Measurements from ENCODE around the gene METTL8. TPM values are rescaled to one million over a fixed set of nuclear protein-coding genes. Genes with fewer than 3 reads are reported as not detected.
A peak's percentile ranks its signal among the peaks of the same experiment; 100 is the strongest.

Gene METTL8
- total and polyA plus RNA-seq, 2 of the 13 experiments (the other 11 are each of a cell fraction or from before 2014, with no cell fraction given), result 18.6 to 68.2 TPM

DNA sequence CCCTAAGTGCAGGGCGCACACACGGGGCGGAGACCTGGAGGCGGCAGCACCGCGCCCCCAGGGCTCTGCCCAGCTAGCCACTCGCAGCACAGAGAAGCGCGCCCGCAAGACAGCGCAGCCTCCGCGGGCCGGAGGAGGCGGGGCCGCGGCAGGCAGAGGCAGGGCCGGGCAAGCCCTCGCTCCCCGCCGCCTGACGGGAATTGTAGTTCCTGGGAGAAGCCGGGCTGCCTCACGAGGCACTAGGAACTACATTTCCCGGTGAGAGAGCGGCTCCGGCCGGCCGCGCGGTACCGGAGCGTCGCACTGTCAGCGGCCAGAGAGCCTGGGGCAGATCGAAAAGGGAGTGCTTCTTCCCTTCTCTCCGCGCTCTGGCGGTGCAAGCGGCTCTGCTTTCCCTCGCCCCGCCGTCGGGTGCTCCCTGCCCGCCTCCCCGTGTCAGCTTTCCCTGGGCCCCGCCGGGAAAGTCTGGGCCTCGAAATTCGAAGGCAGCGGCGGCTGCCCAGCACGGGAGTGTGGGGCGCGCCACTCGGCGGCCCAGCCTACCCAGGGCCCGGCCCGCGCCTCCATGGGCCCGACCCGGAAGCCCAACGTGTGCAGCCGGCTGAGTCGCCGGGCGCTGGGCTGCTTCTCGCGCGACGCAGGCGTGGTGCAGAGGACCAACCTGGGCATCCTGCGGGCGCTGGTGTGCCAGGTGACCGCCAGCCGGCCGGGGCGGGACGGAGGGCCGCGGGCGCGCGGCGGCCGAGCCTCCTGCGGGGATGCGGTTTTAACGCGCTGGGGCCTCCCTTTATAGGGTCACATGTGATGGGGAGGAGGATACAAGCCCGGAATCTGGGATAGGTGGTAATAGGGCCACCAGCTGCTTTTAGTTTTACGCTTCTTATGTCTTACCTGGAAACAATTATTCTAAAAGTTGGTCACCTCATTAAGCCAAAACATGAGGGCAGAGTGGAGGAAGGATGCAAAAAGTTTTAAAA, 511 bp upstream of the METTL8 start, which contains the start of gene DCAF17 (continued):
- TF ChIP-seq ZNF503 (CRISPR knock-in tag; IDR thresholded peaks at IDR 0.05), result peak; percentile 74
- TF ChIP-seq ZBTB21 (CRISPR knock-in tag; IDR thresholded peaks at IDR 0.05), result no peak
- TF ChIP-seq KAT8 (CRISPR knock-in tag; IDR thresholded peaks at IDR 0.05), result peak; percentile 94
- TF ChIP-seq CREB3 (CRISPR knock-in tag; IDR thresholded peaks at IDR 0.05), result peak; percentile 94
- TF ChIP-seq REL (CRISPR knock-in tag; conservative IDR thresholded peaks at IDR 0.05), result no peak; the same call in 1 of the 2 replicates
- TF ChIP-seq ZKSCAN8 (CRISPR knock-in tag; IDR thresholded peaks at IDR 0.05; ENCODE audit: borderline replicate concordance), result peak; percentile 83
- TF ChIP-seq TOE1 (CRISPR knock-in tag; IDR thresholded peaks at IDR 0.05), result peak; percentile 57; the same call in 1 of the 2 replicates
- peak; percentile 50 for TF ChIP-seq BCL6 (CRISPR knock-in tag; IDR thresholded peaks at IDR 0.05)
- peak; percentile 95 for TF ChIP-seq HNRNPLL (IDR thresholded peaks at IDR 0.05; ENCODE audit: low read depth, low read length, poor library complexity, severe bottlenecking)
- no peak; a peak in 2 of 4 replicates for TF ChIP-seq EP300 (IDR thresholded peaks at IDR 0.05; ENCODE audit: low read depth in 2 of 2, low read length in 2 of 2)
- peak; percentile 2; the same call in 1 of the 2 replicates for TF ChIP-seq EP300 (CRISPR knock-in tag; IDR thresholded peaks at IDR 0.05; ENCODE audit: borderline replicate concordance)
- TF ChIP-seq ZBTB7B (CRISPR knock-in tag; IDR thresholded peaks at IDR 0.05), result no peak; the same call in 1 of the 2 replicates
- TF ChIP-seq POGZ (CRISPR knock-in tag; IDR thresholded peaks at IDR 0.05), result peak; percentile 87
- TF ChIP-seq SIX4 (CRISPR knock-in tag; IDR thresholded peaks at IDR 0.05), result no peak; the same call in 1 of the 2 replicates
- TF ChIP-seq, protein P1, sequence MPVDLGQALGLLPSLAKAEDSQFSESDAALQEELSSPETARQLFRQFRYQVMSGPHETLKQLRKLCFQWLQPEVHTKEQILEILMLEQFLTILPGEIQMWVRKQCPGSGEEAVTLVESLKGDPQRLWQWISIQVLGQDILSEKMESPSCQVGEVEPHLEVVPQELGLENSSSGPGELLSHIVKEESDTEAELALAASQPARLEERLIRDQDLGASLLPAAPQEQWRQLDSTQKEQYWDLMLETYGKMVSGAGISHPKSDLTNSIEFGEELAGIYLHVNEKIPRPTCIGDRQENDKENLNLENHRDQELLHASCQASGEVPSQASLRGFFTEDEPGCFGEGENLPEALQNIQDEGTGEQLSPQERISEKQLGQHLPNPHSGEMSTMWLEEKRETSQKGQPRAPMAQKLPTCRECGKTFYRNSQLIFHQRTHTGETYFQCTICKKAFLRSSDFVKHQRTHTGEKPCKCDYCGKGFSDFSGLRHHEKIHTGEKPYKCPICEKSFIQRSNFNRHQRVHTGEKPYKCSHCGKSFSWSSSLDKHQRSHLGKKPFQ (CRISPR knock-in tag; IDR thresholded peaks at IDR 0.05; ENCODE audit: insufficient replicate concordance), result no peak
- TF ChIP-seq TAF15 (IDR thresholded peaks at IDR 0.05; ENCODE audit: low read depth, low read length, poor library complexity, severe bottlenecking), result no peak
- TF ChIP-seq, protein P2, sequence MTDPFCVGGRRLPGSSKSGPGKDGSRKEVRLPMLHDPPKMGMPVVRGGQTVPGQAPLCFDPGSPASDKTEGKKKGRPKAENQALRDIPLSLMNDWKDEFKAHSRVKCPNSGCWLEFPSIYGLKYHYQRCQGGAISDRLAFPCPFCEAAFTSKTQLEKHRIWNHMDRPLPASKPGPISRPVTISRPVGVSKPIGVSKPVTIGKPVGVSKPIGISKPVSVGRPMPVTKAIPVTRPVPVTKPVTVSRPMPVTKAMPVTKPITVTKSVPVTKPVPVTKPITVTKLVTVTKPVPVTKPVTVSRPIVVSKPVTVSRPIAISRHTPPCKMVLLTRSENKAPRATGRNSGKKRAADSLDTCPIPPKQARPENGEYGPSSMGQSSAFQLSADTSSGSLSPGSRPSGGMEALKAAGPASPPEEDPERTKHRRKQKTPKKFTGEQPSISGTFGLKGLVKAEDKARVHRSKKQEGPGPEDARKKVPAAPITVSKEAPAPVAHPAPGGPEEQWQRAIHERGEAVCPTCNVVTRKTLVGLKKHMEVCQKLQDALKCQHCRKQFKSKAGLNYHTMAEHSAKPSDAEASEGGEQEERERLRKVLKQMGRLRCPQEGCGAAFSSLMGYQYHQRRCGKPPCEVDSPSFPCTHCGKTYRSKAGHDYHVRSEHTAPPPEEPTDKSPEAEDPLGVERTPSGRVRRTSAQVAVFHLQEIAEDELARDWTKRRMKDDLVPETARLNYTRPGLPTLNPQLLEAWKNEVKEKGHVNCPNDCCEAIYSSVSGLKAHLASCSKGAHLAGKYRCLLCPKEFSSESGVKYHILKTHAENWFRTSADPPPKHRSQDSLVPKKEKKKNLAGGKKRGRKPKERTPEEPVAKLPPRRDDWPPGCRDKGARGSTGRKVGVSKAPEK (CRISPR knock-in tag; IDR thresholded peaks at IDR 0.05; ENCODE audit: borderline replicate concordance), result no peak; the same call in 1 of the 2 replicates
- peak; percentile 90 for TF ChIP-seq ZNF446 (CRISPR knock-in tag; IDR thresholded peaks at IDR 0.05)
- TF ChIP-seq ZNF766 (CRISPR knock-in tag; IDR thresholded peaks at IDR 0.05; ENCODE audit: borderline replicate concordance), result peak; percentile 95
- peak; percentile 54 for TF ChIP-seq SIX1 (CRISPR knock-in tag; IDR thresholded peaks at IDR 0.05; ENCODE audit: borderline replicate concordance)
- TF ChIP-seq CENPT (CRISPR knock-in tag; IDR thresholded peaks at IDR 0.05; ENCODE audit: low read depth), result no peak; the same call in none of the 2 replicates
- TF ChIP-seq RCOR2 (CRISPR knock-in tag; IDR thresholded peaks at IDR 0.05), result no peak

All from HepG2 (cell line).